Embryonic facial prominence (tissue), 1 donor: Measurements from ENCODE around the gene DLGAP1.
"Not testable (repeated sequence)": the region's sequence is repeated elsewhere in the genome, so short reads cannot be mapped to it uniquely, and the experiment has no call there.

Experiments
- DNase-seq: peaks from one replicate; pipeline ENCODE4 v3.0.0-alpha.2; 2016; ENCODE audit errors: extremely low spot score

DLGAP1 gene

DNA sequence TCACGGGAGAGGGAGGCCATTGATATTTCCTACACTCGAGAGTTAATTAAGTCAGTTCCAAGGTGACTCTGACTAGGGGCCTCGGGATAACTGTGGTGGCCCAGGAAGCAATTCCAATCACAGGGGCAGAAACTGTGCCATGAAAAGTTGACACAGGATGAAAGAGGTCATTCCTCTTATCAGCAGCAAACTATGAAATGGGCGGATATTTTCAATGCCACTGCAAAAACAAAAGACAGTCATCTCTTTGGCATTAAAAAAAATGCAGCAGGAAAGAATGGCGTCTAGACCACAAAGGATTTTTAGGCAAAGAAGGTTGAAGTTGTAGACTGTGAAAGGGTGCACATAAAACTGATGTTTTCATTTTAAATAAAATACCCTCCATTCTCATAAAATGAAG is 955.1 kb downstream of the DLGAP1 start:
- no peak for DNase-seq

DNA sequence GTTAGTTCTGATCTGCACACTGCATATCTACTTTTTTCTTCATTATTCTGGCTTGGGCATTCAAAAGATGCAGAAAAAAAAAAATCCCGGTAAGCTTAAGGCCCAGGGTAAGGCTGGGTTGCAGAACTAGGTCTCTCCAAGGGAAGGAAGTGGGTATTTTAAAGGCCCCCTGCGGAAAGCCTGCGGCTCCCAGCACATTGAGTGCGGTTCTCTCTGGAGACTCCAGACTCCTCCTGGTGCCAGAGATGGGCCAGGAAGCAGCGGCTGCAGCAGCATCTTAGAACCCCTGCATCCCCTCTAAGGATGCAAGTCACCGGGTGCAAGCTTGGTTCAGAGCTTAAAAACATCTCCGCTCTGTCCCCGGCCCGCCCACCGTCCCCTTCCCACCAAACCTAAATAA is 955.6 kb downstream of the DLGAP1 start:
- DNase-seq = no peak

DNA sequence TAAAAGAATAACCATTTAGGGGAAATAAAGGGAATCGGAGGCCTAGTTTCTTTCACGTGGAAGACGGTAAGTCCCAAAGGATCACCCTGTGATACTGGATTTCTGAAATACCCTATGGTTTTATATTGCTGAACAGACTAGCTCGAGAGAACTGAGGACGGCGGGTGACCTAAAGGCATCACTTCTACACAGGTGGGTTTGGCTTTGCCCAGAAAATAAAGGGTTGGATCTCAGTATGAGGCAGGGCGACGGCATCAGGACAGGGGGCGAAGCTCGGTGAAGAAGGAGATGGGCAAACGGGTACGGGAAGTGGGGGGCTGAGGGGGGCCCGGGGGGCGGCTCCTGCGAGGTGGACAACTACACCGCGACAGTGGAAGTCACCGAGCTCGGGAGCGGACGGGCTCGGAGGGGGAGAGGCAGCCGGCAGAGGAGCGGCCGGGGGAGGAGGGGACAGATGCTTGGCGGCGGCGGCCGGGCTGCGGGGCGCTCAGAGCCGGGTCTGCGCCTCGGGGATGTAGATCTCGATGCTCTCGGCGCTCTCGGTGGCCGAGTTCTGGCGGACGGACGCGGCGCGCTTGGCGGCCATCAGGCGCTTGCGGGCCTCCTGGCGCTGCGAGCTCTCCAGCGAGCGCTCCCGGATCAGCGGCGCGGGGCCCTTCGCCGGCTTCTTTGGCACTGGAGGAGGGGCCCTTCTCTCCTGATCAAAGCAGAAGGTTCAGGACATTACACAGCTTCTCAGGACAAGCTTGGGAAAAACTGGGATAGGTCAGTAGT is 956.2 kb downstream of the DLGAP1 start:
- DNase-seq = no peak

DNA sequence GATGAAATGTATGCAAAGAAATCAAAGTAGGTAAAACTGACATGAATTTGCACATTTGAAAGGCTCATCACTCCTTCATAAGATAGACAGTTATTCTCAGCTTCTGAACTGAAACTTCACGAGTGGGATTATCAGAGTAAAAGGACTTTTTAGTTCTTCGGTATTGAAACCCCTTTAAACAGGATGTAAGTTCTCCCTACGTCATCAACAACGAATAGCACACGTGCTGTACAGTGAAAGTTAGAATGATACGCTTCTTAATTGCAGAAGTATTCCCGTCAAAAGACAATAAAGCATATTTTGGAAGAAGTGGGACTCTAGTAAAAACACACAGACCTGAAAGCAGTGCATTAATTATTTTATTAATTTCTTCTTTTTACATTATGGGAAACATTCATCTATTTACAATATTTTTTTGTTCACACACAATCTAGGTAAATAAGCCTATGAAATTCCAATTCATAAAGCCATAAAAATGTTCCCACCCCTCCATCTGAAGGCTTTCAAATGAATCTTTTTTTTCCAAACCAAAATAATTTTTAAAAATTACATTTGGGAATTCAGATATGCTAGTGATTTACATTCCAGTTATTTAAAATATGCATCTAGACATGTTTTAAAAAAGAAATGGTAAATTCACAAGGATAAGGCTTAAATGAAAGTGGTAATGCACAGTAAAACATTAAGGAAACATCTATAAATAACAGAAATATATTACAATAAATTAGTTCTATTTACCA is 959.2 kb downstream of the DLGAP1 start:
- no peak for DNase-seq

DNA sequence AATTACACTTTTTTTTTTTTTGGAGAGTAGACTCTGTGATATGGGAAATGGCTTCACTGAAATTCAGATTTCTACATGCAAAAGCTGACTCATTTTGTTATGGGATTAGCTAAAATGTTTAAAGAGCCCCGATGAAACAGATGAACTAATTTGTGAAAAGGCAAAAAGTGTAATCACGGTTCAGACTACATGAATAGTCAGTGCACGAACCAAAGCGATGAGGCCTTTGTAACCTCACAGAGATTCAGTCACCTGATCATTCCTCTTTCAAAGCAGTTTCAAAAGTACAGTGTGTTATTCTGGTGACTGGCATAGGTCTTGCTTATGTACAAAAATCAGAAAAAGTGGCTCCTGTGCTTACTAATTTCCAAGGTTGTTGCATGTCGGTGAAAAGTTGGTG is 960.5 kb downstream of the DLGAP1 start:
- DNase-seq = no peak

DNA sequence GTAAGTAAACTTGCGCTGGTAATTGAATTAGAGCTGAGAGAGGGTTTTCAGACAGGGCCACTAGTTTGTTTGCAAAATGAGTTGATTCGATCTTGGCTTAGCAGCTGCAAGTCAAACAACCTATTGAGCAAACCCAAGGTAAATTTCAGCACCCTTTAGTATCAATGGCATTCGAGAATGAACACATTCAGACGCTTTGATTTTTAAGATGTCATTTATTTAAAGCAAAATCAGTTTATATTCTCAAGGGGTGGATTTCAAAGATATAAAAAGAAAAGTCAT is 960.9 kb downstream of the DLGAP1 start:
- no peak for DNase-seq

DNA sequence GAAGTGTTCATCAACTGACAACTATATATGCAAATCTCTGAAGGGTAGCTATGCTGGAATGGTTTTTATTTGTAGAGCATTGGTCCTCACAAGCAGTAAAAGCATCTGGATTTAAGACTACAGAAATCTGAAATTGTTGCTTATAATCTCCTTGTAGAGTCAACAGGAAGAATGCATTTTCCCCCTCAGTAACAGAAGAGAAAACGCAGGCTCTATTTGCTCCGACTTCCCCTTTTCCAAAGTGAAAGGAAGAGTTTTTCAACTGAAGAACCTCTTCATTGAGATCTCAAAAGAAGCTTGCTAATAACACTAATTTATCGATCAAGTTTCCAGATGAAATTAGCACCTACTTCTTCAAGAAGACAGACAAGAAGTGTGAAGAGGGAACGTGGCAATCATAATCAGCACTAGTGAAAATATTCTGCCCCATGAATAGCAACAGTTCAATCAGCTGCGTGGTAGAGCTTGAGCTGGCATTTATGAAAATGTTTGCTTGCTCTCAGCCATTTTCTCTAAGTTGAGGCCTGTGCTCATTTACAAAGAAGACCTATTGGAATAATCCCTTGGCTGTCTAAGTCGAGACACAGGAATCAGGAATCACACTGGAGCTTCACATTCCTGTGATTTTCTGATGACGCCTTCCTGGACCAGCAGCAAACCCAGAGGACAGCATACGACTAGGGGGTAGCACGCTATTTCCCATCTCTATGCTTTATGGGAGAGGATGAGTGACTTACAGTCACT is 961.4 kb downstream of the DLGAP1 start:
- DNase-seq = no peak

DNA sequence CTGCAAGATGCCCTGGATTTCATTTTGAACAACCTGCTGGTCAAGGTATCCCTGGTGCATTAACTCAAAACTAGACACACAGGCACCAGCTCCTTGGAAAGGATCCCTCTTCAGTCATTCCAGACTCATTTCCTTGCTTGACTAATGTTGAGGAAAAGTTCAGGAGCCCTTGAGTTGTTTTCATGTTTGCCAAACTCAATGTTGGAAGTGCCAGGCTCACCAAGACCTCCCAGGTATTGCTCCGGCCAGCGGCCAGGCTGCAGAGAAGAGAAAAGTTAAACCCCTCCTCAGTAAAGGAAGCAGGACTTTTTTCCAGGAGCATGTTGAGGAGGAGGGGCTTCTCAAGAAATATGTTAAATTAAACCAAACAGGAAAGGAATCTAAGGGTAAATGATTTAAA is 962.4 kb downstream of the DLGAP1 start:
- no peak for DNase-seq

DNA sequence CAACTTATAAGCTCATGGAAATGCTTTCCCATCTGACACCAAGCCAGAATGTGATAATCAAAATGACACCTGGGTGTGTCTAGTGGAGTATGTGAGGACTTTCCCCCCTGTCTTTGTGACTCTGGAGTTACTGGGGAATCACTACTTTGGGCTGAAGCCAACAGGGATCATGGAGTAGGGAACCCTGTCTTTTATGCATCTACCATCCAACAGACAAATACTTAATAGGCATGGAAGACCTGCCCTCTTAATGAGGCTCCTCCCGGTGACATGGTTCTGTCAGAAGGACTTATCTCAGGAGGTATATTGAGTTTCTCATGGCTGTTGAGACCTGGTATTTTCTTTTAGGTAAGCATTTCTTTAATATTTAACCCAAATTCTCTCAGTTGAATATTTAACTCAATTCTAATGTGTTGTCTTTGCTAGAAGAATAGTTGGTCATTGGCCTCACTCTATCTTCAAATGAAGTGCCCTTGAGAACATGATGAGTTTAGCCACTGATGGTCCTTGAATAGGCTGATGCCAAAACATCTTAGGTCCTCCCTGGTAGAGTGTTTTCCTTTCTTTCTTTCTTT is 963.0 kb downstream of the DLGAP1 start:
- no peak for DNase-seq

DNA sequence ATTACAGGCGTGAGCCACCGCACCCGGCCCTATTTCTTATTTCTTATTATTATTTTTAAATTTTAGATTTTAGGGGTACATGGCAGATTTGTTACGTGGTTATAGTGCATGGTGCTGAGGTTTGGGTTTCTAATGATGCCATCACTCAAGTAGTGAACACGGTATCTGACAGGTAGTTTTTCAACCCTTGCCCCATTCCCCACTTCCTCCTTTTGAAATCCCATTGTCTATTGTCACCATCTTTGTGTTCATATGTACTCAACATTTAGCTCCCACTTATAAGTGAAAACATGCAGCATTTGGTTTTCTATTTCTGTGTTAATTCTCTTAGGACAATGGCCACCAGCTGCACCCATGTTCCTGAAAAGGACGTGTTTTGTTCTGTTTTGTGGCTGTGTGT is 965.6 kb downstream of the DLGAP1 start:
- DNase-seq = no peak

DNA sequence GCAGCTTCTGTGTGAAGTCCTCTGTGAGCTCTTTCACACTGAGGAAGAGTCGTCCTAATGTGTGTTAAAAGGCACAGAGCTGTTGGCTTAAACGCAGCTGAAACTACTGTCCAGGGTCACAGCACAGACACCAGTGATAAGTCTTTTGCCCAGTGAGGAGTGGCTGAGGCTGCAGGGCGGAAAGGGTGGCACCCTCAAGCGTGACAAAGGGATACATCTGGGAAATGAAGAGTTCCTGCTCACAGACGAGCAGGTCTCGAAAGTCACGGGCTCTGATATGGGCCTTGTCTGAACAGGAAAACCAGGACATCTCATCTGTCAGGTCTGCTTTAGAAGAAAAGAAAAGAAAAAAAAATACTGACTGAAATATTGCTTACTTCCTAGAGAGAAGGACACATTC is 968.6 kb downstream of the DLGAP1 start:
- no peak for DNase-seq

DNA sequence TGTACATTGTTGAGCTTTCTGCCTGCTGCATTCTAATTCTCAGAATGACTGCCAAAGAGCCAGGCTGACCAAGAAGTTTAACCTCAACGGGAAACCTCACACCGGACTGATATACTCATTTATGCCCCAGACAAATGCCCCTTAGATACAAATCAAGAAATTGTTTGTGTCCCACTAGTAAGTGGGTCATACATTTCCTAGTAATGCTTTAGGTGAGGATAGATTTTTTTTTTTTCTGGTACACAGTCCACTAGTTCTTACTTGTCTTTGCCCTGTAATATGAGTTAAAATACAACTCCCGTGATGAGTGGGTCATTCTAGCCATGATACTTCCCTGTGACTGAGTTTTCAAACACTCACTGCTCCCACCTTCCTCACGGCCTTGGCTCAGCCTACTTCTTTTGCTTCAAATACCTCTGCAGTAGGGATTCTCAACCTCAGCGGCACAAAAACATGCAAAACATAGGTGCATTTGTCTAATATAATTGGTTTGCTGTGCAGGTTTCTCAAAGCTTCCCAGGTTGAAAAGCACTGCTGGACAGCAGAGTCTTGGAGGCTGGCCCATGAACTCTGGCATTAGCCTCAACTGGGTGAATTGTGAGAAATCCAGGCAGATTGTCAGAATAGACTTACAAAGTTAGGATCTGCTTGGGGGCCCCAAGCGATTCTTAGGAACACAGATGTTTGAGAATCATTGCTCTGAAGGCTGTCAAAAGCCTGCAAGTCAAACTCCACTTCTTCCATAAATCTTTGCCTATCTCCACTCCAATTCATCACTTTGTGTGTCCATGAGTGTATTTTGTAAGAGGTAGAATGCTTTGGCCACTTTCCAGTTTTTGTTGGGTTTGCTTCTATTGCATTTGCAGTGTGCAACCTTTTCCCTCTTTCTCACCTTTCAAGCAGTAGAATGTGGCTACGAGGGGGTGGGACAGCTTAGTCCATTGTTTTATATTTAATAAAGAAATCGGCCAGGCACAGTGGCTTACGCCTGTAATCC is 969.7 kb downstream of the DLGAP1 start:
- no peak for DNase-seq

DNA sequence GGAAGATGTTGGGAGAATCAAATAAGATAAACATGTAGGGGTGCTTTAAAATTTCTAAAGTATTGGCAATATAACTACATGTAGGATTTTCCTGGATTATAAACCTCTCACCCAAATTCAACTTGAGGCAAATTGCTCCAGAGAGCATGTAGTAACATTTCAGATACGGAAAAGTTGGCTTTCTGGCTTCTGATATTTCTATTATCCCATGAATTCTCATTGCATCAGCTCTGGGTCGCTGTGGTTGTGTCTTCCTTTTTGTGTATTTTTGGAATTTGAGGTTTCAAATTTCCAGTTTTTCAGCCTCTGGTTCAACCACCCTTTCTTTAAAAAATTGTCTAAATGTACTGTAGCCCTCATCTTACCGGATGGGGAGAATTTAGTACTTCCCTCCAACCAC is 972.8 kb downstream of the DLGAP1 start:
- DNase-seq = no peak

DNA sequence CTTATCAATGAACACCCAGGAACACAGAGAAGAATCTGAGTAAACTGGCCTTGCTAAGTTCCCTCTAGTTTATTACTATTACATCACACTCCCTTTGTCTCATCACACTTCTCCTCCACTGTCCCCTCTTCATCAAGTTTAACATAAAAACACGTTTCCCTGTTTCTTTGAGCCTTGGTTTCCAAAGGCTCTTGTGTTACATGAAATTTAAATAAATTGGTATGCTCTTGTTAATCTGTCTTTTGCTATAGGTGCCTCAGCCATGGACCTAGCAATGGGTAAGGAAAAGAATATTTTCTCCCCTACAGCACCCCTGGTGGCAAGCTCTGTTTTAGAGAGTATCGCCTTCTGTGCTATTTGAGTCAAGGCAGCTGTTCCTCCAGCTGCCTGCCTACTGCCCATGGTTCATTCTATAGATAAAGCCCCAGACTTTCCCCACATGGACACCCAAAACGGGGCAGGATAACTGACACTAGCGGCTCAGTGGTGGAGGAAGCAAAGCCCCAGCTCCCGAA is 973.4 kb downstream of the DLGAP1 start:
- DNase-seq = no peak

DNA sequence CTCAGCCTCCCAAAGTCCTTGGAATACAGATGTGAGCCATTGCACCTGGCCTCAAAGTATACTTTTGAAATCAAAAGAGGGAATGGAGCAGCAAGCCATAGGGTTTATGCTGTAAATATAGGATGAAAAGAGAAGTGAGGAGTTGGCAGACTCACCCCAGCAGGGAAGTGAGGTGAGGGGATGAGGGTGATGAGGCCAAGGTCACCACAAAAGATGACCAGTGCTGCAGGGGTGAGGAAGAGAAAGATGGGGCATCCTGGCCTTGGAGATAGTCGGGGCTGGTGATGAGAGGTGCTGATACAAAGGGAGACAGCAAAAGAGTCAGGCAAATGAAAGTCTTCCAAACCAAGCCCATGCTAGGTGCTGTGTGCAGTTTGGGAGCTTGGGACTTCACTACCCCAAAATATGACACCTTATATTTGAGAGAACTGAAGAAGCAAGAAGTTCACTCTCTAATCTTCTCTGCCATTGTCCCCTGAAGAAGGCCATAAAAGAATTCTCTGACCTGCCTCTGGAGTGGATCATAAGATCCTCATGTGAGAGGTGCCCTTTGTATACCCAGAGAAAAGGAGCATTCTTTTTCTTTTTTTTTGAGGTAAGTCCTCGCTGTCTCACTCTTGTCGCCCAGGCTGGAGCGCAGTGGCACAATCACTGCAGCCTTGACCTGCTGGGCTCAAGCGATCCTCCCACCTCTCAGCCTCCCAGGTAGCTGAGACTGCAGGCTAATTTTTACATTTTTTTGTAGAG is 974.1 kb downstream of the DLGAP1 start:
- no peak for DNase-seq

DNA sequence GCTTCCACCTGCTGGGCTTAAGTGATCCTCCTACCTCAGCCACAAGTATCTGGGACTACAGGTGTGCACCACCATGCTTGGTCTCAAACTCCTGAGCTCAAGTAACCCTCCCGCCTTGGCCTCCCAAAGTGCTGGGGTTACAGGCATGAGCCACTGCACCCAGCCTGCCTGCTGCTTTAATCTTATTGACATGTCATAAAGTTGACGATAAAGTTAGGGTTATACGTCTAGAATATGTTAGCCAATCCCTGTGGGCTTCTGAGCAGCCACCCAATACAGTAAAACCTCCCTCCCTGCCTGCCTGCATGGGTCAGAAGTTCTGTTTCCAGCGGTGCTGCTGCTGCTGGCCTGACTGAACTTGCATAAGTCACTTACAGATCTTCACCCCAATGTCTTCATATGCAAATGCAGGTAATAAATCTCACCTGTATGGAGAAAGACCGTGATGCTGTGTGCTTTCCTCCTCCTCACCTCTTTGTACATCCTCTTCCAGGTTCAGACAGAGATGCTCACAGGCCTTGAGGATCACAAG is 975.1 kb downstream of the DLGAP1 start:
- DNase-seq = no peak

DNA sequence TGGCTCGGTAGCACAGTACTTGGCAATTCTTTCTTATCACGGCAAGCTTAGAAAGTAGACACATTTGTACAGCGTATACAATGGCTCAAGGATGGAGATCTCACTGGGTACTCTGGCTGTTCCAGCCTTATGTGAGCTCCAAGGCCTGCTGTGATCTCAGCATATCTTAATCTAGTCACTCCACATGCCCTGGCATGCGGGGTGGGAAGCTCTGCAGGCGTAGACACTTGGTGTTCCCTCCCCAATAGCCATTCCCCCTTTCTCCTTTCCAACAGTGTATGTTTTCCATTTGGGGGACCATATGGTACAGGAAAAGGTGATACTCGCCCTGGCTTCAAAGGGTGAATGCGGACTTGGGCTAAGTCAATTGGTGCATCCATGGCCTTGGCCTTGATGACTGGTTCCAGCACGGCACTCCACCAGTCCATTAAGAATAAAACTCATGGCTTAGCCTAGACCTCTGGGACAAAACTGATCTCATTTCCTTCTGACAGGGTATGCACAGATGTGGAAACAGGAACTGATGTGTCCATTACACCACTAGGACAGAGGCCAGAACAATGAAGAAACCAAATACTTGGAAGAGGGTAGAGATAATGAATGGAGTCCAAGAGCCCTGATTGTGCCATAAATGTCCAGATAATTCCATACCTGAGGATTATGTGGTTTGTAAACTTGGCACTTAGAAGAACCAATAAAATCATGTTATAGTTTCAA is 976.7 kb downstream of the DLGAP1 start:
- DNase-seq = no peak

DNA sequence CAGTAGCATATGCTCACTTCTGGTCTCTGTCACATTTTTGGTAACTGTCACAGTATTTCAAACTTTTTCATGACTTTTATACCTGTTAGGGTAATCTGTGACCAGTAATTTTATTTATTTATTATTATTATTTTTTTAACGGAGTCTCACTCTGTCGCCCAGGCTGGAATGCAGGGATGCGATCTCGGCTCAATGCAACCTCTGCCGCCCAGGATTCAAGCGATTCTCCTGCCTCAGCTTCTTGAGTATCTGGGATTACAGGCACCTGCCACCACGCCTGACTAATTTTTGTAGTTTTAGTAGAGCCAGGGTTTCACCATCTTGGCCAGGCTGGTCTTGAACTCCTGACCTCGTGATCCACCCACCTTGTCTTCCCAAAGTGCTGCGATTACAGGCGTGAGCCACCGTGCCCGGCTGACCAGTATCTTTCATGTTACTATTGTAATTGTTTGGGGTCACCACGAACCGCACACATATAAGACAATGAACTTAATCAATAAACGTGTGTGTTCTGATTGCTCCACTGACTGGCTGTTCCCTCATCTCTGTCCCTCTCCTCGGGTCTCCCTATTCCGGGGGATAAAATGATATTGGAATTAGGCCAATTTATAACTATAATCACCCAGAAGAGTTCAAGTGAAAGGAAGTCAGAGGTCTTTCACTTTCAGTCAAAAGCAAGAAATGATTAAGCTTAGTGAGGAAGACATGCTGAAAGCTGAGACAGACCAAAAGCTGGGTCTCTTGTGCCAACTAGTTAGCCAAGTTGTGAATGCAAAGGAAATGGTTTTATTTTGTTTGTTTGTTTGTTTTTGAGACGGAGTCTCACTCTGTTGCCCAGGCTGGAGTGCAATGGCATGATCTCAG is 982.2 kb downstream of the DLGAP1 start:
- no peak for DNase-seq

DNA sequence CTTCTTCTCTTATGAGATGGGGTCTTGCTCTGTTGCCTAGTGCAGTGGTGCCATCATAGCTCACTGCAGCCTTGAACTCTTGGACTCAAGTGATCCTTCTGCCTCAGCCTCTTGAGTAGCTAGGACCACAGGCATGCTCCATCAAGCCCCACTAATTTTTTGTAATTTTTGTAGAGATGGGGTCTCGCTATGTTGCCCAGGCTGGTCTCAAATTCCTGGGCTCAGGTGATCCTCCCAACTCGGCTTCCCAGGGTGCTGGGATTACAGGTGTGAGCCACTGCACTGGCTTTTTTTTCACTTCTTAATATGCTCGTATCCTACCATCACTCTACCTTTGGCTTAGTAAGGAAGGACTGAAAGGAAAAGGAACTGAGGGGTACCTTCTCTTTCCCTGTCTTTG is 983.0 kb downstream of the DLGAP1 start:
- not testable (repeated sequence) for DNase-seq
